ENCODE data around the gene CSTPP1. TPM values are rescaled to one million over a fixed set of nuclear protein-coding genes. Genes with fewer than 3 reads are reported as not detected.

Gene CSTPP1
- total RNA-seq, 1 donor from 2014 or later = 31.5 TPM

DNA sequence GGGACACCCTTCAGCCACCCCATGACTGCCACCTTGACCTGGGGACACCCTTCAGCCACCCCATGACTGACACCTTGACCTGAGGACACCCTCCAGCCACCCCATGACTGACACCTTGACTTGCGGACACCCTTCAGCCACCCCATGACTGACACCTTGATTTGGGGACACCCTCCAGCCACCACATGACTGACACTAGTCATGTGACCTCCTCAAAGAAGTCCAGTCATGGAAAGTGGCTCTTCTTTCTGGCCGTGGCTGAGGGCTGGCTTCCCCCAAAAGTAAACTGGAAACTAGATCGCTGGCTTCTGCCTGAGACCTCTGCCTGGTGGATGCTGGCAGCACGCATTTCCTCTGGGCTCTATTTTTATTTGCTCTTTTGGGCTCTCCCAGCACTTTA is 211.7 kb downstream of the CSTPP1 start:
- TF ChIP-seq, protein P1, sequence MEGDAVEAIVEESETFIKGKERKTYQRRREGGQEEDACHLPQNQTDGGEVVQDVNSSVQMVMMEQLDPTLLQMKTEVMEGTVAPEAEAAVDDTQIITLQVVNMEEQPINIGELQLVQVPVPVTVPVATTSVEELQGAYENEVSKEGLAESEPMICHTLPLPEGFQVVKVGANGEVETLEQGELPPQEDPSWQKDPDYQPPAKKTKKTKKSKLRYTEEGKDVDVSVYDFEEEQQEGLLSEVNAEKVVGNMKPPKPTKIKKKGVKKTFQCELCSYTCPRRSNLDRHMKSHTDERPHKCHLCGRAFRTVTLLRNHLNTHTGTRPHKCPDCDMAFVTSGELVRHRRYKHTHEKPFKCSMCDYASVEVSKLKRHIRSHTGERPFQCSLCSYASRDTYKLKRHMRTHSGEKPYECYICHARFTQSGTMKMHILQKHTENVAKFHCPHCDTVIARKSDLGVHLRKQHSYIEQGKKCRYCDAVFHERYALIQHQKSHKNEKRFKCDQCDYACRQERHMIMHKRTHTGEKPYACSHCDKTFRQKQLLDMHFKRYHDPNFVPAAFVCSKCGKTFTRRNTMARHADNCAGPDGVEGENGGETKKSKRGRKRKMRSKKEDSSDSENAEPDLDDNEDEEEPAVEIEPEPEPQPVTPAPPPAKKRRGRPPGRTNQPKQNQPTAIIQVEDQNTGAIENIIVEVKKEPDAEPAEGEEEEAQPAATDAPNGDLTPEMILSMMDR (IDR thresholded peaks at IDR 0.05; ENCODE audit: insufficient read depth, low read length, poor library complexity, severe bottlenecking) = no peak
- H3K36me3 ChIP-seq (ENCODE audit: control insufficient read depth, insufficient read depth, low read length) = no peaks in the 10 kb centered on the region
- H3K4me3 ChIP-seq (ENCODE audit: low read depth, low read length) = no peak overlapping the region
- H3K27me3 ChIP-seq (ENCODE audit: control insufficient read depth, insufficient read depth, low read length) = no peaks in the 10 kb centered on the region
- no peak for DNase-seq (ENCODE audit: low read depth)

GRCh38 chr11:47148903-47149531 is 212.5 kb downstream of the CSTPP1 start:
- H3K4me3 ChIP-seq (ENCODE audit: low read depth, low read length) = no peak overlapping the region
- no peaks in the 10 kb centered on the region for H3K27me3 ChIP-seq (ENCODE audit: control insufficient read depth, insufficient read depth, low read length)
- DNase-seq (ENCODE audit: low read depth) = no peak
- no peaks in the 10 kb centered on the region for H3K36me3 ChIP-seq (ENCODE audit: control insufficient read depth, insufficient read depth, low read length)
- TF ChIP-seq, protein P1 (IDR thresholded peaks at IDR 0.05; ENCODE audit: insufficient read depth, low read length, poor library complexity, severe bottlenecking) = no peak

DNA sequence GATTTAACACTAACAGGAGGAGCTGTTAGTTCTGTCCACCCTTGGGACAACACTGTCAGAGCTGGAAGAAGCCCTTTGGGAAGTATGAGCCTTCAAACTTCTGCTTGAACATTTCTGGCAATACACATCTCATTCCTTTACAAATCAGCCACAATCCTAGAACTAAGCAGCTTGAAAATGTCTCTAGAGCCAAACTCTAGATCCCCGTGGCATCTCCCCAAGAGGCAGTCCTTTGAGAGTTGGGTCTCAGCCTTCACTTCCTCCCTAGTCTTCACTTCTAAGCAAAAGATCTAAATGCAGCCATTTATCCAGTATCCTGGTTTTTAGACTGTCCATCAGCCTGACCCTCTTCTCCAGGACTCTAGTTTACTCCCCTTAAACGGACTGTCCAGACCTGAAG is 213.2 kb downstream of the CSTPP1 start:
- Histone ChIP-seq H3K4me3 (ENCODE audit: low read depth, low read length) (no peak overlapping the region), H3K27me3 (ENCODE audit: control insufficient read depth, insufficient read depth, low read length) (no peaks in the 10 kb centered on the region), H3K36me3 (ENCODE audit: control insufficient read depth, insufficient read depth, low read length) (no peaks in the 10 kb centered on the region)
- TF ChIP-seq, protein P1 (IDR thresholded peaks at IDR 0.05; ENCODE audit: insufficient read depth, low read length, poor library complexity, severe bottlenecking) = no peak
- DNase-seq (ENCODE audit: low read depth) = no peak

GRCh38 chr11:47152126-47152952 is 215.8 kb downstream of the CSTPP1 start:
- TF ChIP-seq, protein P1 (IDR thresholded peaks at IDR 0.05; ENCODE audit: insufficient read depth, low read length, poor library complexity, severe bottlenecking) = no peak
- H3K36me3 ChIP-seq (ENCODE audit: control insufficient read depth, insufficient read depth, low read length) = no peaks in the 10 kb centered on the region
- H3K27me3 ChIP-seq (ENCODE audit: control insufficient read depth, insufficient read depth, low read length) = no peaks in the 10 kb centered on the region
- no peak overlapping the region for H3K4me3 ChIP-seq (ENCODE audit: low read depth, low read length)
- no peak for DNase-seq (ENCODE audit: low read depth)

DNA sequence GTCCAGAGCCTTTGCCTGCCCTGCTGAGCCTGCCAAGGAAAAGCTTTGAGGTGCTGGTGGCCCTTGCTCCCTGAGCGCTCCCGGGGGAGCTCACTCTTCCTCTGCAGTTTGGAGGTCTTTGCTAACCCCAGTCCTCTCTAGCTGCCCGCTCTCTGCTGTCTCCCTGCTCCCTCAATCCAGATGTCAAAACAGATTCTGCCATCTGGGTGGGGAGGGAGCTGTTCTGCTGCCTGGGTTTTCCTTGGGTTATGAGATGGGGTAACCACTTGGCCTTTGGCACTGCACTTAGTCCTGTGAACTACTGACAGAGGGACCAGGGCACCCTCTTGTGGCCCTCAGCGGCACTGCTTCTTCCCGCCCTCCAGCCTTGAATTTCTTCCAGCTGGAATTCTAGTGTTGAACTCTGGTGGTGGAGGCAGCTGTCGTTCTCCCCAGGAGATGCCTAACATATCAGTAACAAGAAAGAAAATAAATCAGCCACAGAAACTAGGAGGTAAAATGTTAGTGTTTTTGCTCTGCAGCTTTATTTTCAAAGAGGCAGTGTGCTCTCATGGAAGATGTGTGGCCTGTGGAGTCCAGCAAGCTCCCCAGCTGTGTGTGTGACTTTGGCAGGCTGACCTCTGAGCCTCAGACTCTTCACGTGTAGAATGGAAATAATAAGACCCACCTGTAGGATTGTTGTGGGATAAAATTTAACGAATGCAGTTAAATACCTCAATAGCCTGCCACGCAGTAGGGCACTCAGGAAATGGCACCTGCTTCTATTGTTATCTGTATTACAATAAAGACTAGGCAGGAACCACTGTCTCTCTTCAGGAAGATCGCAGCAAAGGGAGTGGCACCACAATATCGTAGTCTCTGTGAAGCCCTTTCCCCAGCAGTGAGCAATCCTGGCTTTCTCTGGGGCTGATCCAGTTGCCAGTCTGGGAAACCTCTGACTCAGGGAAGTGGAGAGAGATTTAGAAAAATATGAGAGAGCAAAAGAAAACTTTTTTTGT is 216.7 kb downstream of the CSTPP1 start:
- Histone ChIP-seq H3K36me3 (ENCODE audit: control insufficient read depth, insufficient read depth, low read length) (no peaks in the 10 kb centered on the region), H3K27me3 (ENCODE audit: control insufficient read depth, insufficient read depth, low read length) (no peaks in the 10 kb centered on the region), H3K4me3 (ENCODE audit: low read depth, low read length) (no peak overlapping the region)
- no peak for DNase-seq (ENCODE audit: low read depth)
- TF ChIP-seq, protein P1 (IDR thresholded peaks at IDR 0.05; ENCODE audit: insufficient read depth, low read length, poor library complexity, severe bottlenecking) = peak; percentile 94

Measured in kidney epithelial cell (primary cell).